GM18505 (cell line): Measurements from ENCODE around the gene XBP1.
A peak's percentile ranks its signal among the peaks of the same experiment; 100 is the strongest.
"Not testable (repeated sequence)": the region's sequence is repeated elsewhere in the genome, so short reads cannot be mapped to it uniquely, and the experiment has no call there.

Experiments used
- ATAC-seq: cut with Tn5 transposase; IDR thresholded peaks from one replicate; pipeline ENCODE4 v1.9.1; 2021; ENCODE audit not compliant: unreplicated experiment
- POLR2A ChIP-seq: IDR thresholded peaks from 4 replicates; pipeline ENCODE4 v1.6.1; 2011; ENCODE audit warnings: borderline replicate concordance; ENCODE audit not compliant: insufficient read depth, insufficient read length; ENCODE audit errors: extremely low read depth

The XBP1 gene

DNA sequence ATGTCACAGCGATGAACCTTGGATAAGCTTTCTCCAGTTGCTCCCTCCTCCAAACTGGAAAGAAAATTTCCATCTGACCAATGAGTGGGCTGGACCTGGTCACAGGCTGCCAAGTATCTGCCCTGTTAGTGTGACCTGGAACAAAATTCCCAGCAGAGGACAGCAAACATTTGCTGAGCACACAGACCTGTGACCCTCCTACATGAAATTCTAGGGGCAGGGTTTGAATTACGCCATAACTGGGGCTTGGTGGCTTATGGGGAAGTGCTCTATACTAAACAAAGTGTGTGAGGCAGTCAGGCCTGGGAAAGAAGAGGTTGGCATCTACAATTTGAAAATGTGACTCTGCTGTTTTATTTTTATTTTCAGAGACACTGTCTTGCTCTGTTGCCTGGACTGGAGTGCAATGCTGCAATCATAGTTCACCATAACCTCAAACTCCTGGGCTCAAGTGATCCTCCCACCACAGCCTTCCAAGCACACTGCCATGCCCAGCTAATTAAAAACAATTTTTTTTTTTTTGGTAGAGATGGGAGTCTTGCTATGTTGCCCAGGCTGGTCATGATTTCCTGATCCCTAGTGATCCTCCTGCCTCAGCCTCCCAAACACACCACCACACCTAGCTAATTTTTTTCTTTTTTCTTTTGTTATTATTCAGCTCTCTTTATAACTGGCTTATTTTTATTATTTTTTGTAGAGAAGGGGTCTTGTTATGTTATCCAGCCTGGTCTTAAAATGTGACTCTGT lies 13.6 kb upstream of the XBP1 start:
- no peak for ATAC-seq
- TF ChIP-seq POLR2A, result no peak

DNA sequence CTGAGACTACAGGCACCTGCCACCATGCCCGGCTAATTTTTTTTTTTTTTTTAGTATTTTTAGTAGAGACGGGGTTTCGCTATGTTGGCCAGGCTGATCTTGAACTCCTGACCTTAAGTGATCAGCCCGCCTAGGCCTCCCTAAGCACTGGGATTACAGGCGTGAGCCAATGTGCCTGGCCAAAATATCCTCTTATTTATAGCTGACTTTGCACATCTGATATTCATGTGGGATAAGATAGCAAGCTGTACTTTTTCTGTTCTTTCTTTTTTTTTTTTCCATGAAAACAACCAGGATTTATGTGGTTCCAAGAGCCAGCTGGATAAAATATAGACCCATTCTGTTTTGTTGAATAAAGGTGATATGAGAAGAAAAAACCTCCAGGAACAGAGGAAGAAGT lies 12.1 kb upstream of the XBP1 start:
- no peak for TF ChIP-seq POLR2A
- ATAC-seq, result no peak

DNA sequence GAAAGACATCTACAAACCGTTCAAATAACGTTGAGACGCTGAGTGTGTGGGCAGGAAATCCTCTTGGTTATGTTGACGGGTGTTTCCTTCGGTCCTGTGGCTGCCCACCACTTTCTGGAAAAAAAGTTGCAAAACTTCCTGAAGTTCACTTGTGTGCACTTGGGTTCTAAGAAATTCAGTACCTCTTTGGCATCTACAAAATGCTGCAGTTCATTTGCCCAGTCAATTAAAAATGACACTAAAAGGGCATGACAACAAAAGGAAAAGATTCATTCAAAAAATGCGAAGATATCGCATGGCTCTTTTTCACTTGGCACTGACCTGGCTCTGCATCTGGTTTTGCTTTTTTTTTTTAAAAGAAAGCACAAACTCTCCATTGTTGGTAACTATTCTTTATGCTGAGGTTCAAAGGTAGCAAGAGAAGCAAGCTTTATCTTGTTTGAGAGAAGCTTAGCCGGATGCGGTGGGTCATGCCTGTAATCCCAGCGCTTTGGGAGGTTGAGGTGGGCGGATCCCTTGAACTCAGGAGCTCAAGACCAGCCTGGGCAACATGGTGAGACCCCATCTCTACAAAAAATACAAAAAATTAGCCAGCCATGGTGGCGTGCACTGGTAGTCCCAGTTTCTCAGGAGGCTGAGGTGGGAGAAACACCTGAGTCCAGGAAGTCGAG lies 10.6 kb upstream of the XBP1 start:
- TF ChIP-seq POLR2A, result no peak
- ATAC-seq, result no peak

DNA sequence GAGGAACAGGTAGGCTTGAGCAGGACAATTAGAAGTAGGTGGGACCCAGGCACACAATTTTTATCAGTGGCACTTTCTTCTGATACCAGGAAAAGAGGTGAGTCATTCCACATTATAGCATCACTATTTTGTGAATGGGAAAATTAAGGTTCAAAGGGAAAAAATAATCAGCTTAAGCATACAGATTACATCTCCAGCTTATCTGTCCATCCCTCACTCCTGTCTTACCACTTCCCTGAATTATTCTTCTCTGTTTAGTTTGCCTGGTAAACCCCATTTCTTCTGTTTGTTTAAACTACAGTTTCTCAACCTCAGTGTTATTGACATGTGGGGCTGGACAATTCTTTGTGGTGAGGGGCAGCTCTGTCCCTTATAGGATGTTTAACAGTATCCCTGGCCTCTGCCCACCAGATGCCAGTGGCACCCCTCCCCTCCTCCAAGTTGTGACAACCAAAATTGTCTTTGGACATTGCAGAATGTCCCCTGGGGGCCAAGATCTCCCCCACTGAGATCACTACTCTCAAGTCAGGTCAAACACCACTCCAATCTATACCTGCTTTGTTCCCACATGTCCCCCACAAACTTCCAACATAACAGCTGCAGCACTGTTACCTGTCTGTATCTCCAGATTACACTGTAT lies 8.5 kb upstream of the XBP1 start:
- ATAC-seq, result no peak
- no peak for TF ChIP-seq POLR2A

DNA sequence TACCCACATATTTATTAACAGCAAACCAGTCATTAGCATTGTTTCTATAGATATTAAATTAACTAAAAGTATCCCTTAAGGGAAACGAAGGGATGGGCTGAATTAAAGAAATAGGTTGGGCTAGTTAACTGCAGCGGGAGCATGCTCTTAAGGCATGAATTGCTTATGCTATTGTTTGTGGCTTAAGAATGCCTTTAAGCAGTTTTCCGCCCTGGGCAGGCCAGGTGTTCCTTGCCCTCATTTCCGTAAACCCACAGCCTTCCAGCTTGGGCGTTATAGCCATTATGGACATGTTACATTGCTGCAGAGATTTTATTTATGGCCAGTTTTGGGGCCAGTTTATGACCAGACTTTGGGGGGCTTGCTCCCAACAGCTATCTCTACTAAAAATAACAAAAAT lies 5.1 kb upstream of the XBP1 start:
- not testable (repeated sequence) for ATAC-seq

DNA sequence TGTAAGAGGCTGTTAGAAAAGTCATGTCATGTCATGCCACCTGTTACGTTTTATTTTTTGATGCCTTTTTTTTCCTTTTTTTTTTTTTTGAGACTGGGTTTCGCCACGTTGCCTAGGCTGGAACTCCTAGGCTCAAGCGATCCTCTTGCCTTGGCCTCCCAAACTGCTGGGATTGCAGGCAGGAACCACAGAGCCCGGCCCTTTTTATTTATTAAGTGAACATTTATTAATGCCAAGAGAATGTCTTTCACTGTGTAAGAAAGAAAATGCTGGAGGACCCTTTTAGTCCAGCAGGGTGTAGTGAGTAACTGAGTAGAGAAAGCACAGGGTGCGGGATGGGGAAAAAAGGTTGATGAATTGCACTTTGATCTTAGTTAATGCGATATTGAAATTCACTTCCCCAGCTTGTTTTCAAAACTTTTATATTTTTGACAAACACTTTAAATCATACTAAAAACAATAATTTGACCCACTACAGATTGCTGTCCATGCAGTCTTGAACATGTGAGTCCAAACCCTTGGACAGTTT lies 2.3 kb upstream of the XBP1 start:
- ATAC-seq, result no peak

DNA sequence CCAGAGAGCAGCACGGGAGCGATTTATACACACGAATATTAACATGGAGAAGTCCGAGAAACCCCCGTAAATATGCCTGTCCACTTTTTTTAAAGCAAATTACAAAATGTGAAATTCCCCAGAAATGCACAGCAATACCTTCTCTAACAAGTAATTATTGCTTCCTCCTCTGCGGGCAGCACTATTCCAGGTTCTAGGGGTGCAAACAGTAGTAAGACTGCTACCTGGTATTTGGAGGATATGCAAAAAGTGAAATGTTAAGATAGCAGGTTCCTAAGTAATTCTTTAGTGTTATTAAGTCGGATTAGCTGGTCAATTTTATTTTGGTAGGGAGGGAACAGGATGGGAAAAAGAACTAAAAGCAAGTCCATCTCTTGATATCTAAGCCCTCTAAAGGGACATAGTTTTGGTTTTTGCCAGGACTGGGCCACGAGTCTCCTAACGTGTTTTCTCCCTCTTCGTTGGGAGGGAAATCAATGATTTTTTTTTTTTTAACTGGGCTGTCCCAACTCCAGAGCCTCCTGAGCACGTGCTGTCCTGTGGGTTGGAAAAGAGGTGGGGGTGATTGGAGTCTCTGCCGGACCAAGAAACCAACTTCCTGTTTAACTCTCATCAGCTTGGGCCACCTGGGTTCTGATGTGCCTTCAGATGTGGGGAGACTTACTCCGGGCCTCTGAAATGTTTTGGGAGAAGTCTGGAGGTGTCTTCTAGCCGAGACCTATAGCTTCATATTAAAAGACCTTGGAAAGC lies 1.7 kb upstream of the XBP1 start:
- ATAC-seq, result no peak
- TF ChIP-seq POLR2A, result no peak

More for the DNA sequence above, 2.3 kb upstream of the XBP1 start:
- no peak for TF ChIP-seq POLR2A

DNA sequence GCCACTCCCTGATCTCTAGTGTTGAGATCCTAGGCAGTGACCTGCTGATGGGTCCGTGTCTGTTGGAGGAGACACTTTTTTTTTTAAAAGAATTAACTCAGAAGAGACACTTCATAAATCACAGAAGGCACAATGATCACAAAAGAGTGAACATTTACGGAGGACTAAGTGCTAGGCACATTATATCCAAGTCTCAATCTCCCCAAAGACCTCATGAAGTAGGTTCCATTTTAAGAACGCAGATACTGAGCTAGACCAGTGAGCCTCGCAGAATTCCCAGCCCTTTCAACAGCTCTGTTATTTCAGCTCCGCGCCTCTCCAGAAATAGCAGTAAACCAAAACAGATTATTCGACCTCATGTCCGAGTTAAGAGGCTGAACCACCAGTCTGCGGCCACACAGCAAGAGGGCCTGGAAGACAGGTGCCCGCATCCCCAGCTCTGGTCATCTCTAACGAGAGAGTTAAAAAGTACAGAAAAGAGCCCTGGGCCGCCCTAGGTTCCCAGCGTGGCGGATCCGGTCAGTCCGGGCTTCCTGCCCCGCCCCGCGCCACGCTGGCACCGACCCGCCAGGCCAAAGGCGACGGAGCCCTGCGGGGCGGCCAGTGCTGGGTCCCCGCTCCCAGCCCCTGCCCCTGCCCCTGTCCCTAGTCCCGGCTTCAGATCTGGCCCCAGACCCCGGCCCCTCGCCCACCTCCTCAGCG lies 612 bp downstream of the XBP1 start:
- ATAC-seq, result peak; percentile 34
- TF ChIP-seq POLR2A, result peak; percentile 3

DNA sequence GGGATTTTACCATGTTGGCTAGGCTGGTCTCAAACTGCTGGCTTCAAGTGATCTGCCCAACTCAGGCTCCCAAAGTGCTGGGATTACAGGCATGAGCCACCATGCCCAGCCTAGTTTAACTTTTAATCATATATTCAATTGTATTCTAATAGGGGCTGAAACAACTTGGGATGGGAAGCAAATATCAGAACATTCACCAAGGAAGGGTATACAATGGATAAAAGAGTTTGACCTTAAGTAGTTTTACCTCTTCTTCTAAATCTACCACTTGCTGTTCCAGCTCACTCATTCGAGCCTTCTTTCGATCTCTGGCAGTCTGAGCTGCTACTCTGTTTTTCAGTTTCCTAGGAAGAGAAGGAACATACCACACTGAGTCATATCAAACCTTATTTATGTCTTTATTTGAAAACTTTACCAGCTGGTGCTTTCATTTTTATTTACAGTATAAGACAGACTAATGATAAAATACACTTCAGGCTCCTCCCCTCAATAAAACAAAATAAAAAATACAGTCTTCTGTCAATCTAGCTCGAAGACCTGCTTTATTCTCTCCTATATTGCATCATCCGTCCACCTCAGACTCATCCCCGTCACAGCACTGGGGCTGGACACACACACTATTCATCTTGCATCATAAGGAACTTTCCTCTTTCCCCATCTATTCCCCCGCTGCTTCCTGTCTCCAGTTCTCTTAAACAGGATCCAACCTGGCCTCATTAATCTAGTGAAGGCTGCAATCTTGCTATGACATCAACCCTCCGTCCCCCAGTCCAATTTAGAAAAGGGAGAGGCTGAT lies 1.4 kb downstream of the XBP1 start:
- ATAC-seq, result no peak
- peak; percentile 58 for TF ChIP-seq POLR2A

DNA sequence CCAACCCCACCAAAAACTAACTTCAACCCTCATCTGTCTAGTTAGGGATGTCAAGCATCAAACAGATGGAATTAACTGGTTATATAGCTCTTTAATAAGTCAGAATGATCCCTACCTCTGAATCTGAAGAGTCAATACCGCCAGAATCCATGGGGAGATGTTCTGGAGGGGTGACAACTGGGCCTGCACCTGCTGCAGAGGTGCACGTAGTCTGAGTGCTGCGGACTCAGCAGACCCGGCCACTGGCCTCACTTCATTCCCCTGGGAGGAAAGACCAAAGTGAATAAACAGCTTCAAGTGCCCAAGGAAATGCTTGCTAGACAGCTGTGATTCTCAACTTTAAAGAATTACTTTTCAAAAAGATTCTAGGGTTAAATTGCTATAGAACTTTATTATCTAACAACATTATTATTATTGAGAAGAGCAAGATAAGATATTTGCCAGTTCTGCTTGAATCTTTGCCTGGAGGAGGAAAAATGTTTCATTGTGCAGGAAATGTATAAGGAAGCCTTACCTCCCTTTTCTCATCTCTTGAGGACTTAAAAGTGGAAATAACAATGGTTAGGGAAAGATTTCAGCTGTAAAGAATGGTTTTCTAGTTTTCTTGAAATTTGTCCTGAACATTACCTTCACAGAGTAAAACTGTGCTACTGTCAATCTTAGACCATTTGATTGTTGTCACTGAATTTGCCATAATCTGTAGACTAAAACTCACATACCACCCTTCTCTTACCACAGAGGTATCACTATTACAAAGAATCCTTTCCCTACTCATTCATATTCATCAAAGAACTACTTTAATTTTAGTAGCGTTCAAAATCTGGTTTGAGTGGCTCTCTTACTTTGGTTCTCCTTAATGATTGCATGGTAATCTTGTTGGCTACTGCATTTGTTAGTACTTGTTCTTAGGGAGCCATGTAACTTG lies 4.2 kb downstream of the XBP1 start:
- TF ChIP-seq POLR2A, result peak; percentile 41
- ATAC-seq, result no peak

DNA sequence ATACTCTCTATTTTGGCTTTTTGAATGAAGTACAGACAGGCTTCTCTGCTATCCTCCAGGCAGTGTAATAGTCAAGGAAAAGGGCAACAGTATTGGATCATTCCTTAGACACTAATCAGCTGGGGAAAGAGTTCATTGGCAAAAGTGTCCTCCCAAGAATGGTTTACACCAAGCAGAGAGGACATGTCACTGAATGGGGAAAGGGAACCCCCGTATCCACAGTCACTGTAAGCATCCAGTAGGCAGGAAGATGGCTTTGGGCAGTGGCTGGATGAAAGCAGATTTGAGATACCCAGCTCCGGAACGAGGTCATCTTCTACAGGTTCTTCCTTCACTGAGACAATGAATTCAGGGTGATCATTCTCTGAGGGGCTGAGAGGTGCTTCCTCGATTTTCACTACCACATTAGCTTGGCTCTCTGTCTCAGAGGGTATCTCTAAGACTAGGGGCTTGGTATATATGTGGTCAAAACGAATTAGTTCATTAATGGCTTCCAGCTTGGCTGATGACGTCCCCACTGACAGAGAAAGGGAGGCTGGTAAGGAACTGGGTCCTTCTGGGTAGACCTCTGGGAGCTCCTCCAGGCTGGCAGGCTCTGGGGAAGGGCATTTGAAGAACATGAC lies 5.2 kb downstream of the XBP1 start:
- no peak for TF ChIP-seq POLR2A
- ATAC-seq, result no peak
